ENCODE measurements around the gene RTN1. TPM values are rescaled to one million over a fixed set of nuclear protein-coding genes. Genes with fewer than 3 reads are reported as not detected.

Gene RTN1
- polyA plus RNA-seq, 1 donor from 2014 or later: 1,138 TPM

DNA sequence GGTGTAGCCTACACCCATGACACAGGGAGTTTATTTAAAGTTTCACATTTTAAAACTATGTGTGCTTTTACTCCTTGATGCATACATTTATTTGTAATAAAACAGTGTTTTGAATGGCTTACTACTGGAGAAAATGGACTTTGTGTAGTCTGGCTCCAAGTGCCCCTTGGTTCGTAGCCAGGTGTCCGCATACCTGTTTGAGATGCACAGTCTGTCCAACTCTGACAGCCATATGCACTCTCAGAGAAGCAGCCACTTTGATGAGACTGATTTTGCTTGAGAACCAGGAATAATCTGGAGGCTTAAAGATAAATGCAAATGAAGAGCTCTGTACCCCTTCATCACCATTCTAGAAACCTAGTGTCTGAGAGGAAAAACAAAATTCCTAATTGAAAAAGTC, 24.0 kb downstream of the RTN1 start:
- Histone ChIP-seq H2AFZ (ENCODE audit: low read depth, low read length) (no peak overlapping the region), H3K79me2 (replicated peaks; ENCODE audit: insufficient read depth, low read length) (no peaks in the 10 kb centered on the region), H3K9me3 (ENCODE audit: low read length) (no peaks in the 10 kb centered on the region), H3K4me2 (ENCODE audit: low read length) (no peak overlapping the region), H3K9me2 (ENCODE audit: insufficient read depth, low read length) (no peaks in the 10 kb centered on the region), H4K20me1 (ENCODE audit: insufficient read depth) (no peaks in the 10 kb centered on the region), H3K9ac (ENCODE audit: low read length) (no peak overlapping the region), H3F3A (ENCODE audit: insufficient read depth, low read length, poor library complexity, severe bottlenecking) (no peaks in the 10 kb centered on the region), H3K27ac (ENCODE audit: low read length) (no peak overlapping the region), H3K27me3 (ENCODE audit: insufficient read depth, low read depth, low read length) (no peaks in the 10 kb centered on the region), H3K4me3 (ENCODE audit: low read length) (no peak overlapping the region), H3K36me3 (ENCODE audit: insufficient read depth, low read length) (no peaks in the 10 kb centered on the region)
- TF ChIP-seq TAF1 (IDR thresholded peaks at IDR 0.05; ENCODE audit: low read depth) (no peak), EP300 (conservative IDR thresholded peaks at IDR 0.05; ENCODE audit: poor library complexity, severe bottlenecking) (no peak), SMC3 (conservative IDR thresholded peaks at IDR 0.05; ENCODE audit: poor library complexity) (no peak), RAD21 (conservative IDR thresholded peaks at IDR 0.05) (no peak), POLR2AphosphoS5 (IDR thresholded peaks at IDR 0.05) (no peak), MXI1 (conservative IDR thresholded peaks at IDR 0.05; ENCODE audit: poor library complexity, severe bottlenecking) (no peak), EZH2 (IDR thresholded peaks at IDR 0.05; ENCODE audit: borderline replicate concordance, insufficient read depth, low read length, poor library complexity, severe bottlenecking) (no peak)
- TF ChIP-seq, protein P1, sequence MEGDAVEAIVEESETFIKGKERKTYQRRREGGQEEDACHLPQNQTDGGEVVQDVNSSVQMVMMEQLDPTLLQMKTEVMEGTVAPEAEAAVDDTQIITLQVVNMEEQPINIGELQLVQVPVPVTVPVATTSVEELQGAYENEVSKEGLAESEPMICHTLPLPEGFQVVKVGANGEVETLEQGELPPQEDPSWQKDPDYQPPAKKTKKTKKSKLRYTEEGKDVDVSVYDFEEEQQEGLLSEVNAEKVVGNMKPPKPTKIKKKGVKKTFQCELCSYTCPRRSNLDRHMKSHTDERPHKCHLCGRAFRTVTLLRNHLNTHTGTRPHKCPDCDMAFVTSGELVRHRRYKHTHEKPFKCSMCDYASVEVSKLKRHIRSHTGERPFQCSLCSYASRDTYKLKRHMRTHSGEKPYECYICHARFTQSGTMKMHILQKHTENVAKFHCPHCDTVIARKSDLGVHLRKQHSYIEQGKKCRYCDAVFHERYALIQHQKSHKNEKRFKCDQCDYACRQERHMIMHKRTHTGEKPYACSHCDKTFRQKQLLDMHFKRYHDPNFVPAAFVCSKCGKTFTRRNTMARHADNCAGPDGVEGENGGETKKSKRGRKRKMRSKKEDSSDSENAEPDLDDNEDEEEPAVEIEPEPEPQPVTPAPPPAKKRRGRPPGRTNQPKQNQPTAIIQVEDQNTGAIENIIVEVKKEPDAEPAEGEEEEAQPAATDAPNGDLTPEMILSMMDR (IDR thresholded peaks at IDR 0.05; ENCODE audit: poor library complexity, severe bottlenecking): no peak
- TF ChIP-seq, protein P2, sequence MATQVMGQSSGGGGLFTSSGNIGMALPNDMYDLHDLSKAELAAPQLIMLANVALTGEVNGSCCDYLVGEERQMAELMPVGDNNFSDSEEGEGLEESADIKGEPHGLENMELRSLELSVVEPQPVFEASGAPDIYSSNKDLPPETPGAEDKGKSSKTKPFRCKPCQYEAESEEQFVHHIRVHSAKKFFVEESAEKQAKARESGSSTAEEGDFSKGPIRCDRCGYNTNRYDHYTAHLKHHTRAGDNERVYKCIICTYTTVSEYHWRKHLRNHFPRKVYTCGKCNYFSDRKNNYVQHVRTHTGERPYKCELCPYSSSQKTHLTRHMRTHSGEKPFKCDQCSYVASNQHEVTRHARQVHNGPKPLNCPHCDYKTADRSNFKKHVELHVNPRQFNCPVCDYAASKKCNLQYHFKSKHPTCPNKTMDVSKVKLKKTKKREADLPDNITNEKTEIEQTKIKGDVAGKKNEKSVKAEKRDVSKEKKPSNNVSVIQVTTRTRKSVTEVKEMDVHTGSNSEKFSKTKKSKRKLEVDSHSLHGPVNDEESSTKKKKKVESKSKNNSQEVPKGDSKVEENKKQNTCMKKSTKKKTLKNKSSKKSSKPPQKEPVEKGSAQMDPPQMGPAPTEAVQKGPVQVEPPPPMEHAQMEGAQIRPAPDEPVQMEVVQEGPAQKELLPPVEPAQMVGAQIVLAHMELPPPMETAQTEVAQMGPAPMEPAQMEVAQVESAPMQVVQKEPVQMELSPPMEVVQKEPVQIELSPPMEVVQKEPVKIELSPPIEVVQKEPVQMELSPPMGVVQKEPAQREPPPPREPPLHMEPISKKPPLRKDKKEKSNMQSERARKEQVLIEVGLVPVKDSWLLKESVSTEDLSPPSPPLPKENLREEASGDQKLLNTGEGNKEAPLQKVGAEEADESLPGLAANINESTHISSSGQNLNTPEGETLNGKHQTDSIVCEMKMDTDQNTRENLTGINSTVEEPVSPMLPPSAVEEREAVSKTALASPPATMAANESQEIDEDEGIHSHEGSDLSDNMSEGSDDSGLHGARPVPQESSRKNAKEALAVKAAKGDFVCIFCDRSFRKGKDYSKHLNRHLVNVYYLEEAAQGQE (IDR thresholded peaks at IDR 0.05; ENCODE audit: borderline replicate concordance): no peak

DNA sequence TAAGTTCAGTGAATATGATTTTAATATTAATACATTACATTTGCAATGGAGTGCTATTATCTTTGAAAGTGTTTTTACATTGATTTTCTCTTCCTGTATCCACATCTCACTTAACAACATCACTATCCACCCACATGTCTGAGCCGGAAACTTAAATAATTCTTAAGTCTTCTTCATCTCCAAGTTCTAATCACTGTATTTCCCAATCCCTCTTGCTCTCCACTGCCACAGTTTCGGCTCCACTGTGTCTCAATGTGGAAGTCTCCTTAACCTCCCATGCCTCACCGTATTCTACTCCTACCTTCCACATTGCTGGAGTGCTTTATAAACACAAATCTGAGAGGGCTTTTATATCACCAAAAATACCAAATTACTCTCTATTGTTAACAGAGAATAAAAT, 25.3 kb downstream of the RTN1 start:
- H3K9ac ChIP-seq (ENCODE audit: low read length): no peak overlapping the region
- H3F3A ChIP-seq (ENCODE audit: insufficient read depth, low read length, poor library complexity, severe bottlenecking): no peaks in the 10 kb centered on the region
- no peaks in the 10 kb centered on the region for H3K79me2 ChIP-seq (replicated peaks; ENCODE audit: insufficient read depth, low read length)
- H3K27ac ChIP-seq (ENCODE audit: low read length): no peak overlapping the region
- no peaks in the 10 kb centered on the region for H3K9me3 ChIP-seq (ENCODE audit: low read length)
- no peaks in the 10 kb centered on the region for H4K20me1 ChIP-seq (ENCODE audit: insufficient read depth)
- H3K4me3 ChIP-seq (ENCODE audit: low read length): no peak overlapping the region
- H3K27me3 ChIP-seq (ENCODE audit: insufficient read depth, low read depth, low read length): no peaks in the 10 kb centered on the region
- no peak overlapping the region for H2AFZ ChIP-seq (ENCODE audit: low read depth, low read length)
- no peaks in the 10 kb centered on the region for H3K36me3 ChIP-seq (ENCODE audit: insufficient read depth, low read length)
- TF ChIP-seq MXI1 (conservative IDR thresholded peaks at IDR 0.05; ENCODE audit: poor library complexity, severe bottlenecking) (no peak), EZH2 (IDR thresholded peaks at IDR 0.05; ENCODE audit: borderline replicate concordance, insufficient read depth, low read length, poor library complexity, severe bottlenecking) (no peak), EP300 (conservative IDR thresholded peaks at IDR 0.05; ENCODE audit: poor library complexity, severe bottlenecking) (no peak), POLR2AphosphoS5 (IDR thresholded peaks at IDR 0.05) (no peak), RAD21 (conservative IDR thresholded peaks at IDR 0.05) (no peak), SMC3 (conservative IDR thresholded peaks at IDR 0.05; ENCODE audit: poor library complexity) (no peak), TAF1 (IDR thresholded peaks at IDR 0.05; ENCODE audit: low read depth) (no peak)
- TF ChIP-seq, protein P1 (IDR thresholded peaks at IDR 0.05; ENCODE audit: poor library complexity, severe bottlenecking): no peak
- TF ChIP-seq, protein P2 (IDR thresholded peaks at IDR 0.05; ENCODE audit: borderline replicate concordance): no peak
- H3K4me2 ChIP-seq (ENCODE audit: low read length): no peak overlapping the region
- H3K9me2 ChIP-seq (ENCODE audit: insufficient read depth, low read length): no peaks in the 10 kb centered on the region

Measured in neural cell (in vitro differentiated cells).